ENCODE data around the gene TNS3. TPM values are rescaled to one million over a fixed set of nuclear protein-coding genes. Genes with fewer than 3 reads are reported as not detected.

Gene TNS3
- polyA plus RNA-seq, 6 donors from 2014 or later = 1.5 to 6.3 (median 4.8) TPM

- Mint-ChIP-seq H3K9me3 (no peaks in the 10 kb centered on the region), H3K27ac (no peak overlapping the region), H3K4me1 (peaks cover 0 to 3% (median 0%) of the 10 kb centered on the region in 3 donors), H3K27me3 (no peaks in the 10 kb centered on the region), H3K36me3 (peaks cover 0 to 8% of the 10 kb centered on the region in 2 donors), H3K4me3 (no peak overlapping the region)
- DNase-seq (no peak), ATAC-seq (ENCODE audit: low read depth in 2 of 2) (no peak)
Measured at GRCh38 chr7:47362984-47363383, 218.9 kb downstream of the TNS3 start.

DNA sequence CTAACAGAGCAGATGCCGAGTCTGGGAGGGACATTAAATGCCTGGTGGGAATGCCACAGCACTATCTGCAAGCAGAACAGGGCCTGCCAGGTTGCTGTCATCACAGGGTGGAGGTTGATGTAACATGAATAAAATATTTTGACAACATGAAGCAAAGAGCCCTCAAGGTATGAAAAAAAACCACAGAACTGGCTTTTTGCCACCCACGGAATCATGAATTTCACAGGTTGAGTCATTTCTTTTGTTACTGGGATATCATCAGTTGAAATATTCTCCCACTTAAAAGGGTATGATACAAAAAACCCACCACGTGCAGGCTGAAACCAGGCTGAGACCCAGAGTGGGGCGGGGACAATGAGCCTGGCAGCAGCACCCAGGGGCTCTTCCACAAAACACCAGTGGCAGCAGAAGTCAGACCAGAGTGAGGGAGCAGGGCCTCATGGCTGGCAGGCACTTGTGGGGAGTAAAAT, 220.1 kb downstream of the TNS3 start:
- ATAC-seq (ENCODE audit: low read depth in 2 of 2) (no peak), DNase-seq (no peak)
- no peaks in the 10 kb centered on the region for H3K4me1 Mint-ChIP-seq
- no peak overlapping the region for H3K27ac Mint-ChIP-seq
- H3K27me3 Mint-ChIP-seq = no peaks in the 10 kb centered on the region
- no peaks in the 10 kb centered on the region for H3K36me3 Mint-ChIP-seq
- H3K9me3 Mint-ChIP-seq = no peaks in the 10 kb centered on the region
- H3K4me3 Mint-ChIP-seq = no peak overlapping the region

GRCh38 chr7:47361236-47361635, 220.7 kb downstream of the TNS3 start:
- no peak for ATAC-seq (ENCODE audit: low read depth in 2 of 2)
- Mint-ChIP-seq H3K4me3 (no peak overlapping the region), H3K27me3 (no peaks in the 10 kb centered on the region), H3K36me3 (no peaks in the 10 kb centered on the region), H3K4me1 (no peaks in the 10 kb centered on the region), H3K9me3 (no peaks in the 10 kb centered on the region), H3K27ac (no peak overlapping the region)
- no peak for DNase-seq

- no peaks in the 10 kb centered on the region for H3K4me1 Mint-ChIP-seq
- ATAC-seq (ENCODE audit: low read depth in 2 of 2) = no peak
- no peaks in the 10 kb centered on the region for H3K27me3 Mint-ChIP-seq
- no peak overlapping the region for H3K4me3 Mint-ChIP-seq
- no peak overlapping the region for H3K27ac Mint-ChIP-seq
- DNase-seq = no peak
- H3K36me3 Mint-ChIP-seq = no peaks in the 10 kb centered on the region
- no peaks in the 10 kb centered on the region for H3K9me3 Mint-ChIP-seq
Measured at GRCh38 chr7:47360301-47360900, 221.5 kb downstream of the TNS3 start.

DNA sequence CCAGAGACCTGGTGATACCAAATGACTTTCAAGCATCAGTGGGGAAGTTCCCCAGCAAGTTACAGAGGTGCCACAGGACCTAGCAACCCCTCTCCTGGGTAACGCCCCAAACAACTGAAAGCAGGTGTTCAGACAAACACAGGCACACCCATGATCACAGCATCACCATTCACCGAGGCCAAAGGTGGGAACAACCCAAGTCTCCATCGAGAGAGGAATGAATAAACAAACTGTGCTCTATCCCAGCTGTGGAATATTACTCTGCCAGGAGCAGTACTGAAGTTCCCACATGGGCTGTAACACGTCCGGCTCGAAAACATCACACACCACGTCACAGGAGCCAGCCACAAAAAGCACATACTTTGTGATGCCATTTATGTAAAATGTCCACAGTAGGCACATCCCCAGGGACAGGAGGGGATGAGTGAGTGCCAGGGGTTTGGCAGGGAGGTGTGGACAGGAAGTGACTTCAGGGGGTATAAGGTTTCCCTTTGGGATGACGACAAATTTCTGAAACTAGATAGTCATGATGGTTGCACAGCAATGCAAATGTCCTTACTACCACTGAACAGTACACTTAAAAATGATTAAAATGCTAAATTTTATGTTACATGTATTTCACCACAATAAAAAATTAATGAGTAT, 222.8 kb downstream of the TNS3 start:
- no peak overlapping the region for H3K27ac Mint-ChIP-seq
- no peaks in the 10 kb centered on the region for H3K36me3 Mint-ChIP-seq
- H3K4me3 Mint-ChIP-seq = no peak overlapping the region
- no peaks in the 10 kb centered on the region for H3K27me3 Mint-ChIP-seq
- no peak for DNase-seq
- no peak for ATAC-seq (ENCODE audit: low read depth in 2 of 2)
- H3K4me1 Mint-ChIP-seq = no peaks in the 10 kb centered on the region
- no peaks in the 10 kb centered on the region for H3K9me3 Mint-ChIP-seq

DNA sequence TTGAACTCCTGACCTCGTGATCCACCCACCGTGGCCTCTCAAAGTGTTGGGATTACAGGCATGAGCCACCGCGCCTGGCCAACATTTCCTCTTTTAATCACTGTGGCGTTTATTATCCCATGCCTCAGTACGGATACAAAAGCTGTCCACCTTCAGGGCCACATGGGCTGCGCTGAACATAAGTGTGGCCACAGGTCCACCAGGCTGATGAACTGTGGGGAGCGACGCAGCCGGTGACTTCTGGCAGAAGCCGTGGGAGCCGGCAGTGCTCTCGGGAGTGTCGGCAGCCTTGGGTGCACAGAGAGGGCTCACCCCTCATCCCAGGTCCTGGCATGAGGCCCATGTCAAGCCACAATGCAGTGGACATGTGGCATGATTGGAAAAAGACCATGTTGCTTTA, 223.6 kb downstream of the TNS3 start:
- H3K27me3 Mint-ChIP-seq = no peaks in the 10 kb centered on the region
- no peak overlapping the region for H3K4me3 Mint-ChIP-seq

GRCh38 chr7:47357863-47358262, 224.0 kb downstream of the TNS3 start:
- Mint-ChIP-seq H3K4me3 (peak overlapping the region in 1 of 8 donors; percentile 62), H3K9me3 (no peaks in the 10 kb centered on the region), H3K4me1 (peaks cover 0 to 2% (median 0%) of the 10 kb centered on the region in 3 donors), H3K27ac (no peak overlapping the region), H3K36me3 (no peaks in the 10 kb centered on the region), H3K27me3 (no peaks in the 10 kb centered on the region)
- no peak for DNase-seq
- ATAC-seq (ENCODE audit: low read depth in 2 of 2) = no peak

More for the DNA sequence above, 223.6 kb downstream of the TNS3 start:
- no peak for DNase-seq
- no peak overlapping the region for H3K27ac Mint-ChIP-seq
- H3K4me1 Mint-ChIP-seq = peaks cover 0 to 2% (median 0%) of the 10 kb centered on the region in 3 donors
- ATAC-seq (ENCODE audit: low read depth in 2 of 2) = no peak
- H3K36me3 Mint-ChIP-seq = no peaks in the 10 kb centered on the region
- H3K9me3 Mint-ChIP-seq = no peaks in the 10 kb centered on the region

DNA sequence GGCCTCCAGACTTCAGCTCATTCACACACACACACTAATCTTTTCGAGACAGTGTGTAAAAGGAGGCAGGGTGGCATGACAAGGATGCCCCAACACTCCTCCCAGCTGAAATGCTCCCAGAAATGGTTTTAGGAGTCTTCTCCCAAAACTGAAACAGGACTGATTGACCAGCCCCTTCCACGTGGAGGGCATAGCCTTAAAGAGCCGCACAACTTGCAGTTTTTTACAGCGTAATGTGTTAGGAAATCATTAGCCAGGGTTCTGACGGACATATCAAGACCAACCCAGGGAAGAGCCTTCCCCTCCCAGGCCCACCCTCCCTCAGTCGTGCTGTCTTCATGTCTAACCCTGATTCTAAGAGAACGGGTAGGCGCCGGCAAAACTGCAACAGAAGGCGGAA, 224.6 kb downstream of the TNS3 start:
- Mint-ChIP-seq H3K27me3 (no peaks in the 10 kb centered on the region), H3K4me3 (no peak overlapping the region), H3K4me1 (peaks cover 0 to 2% (median 0%) of the 10 kb centered on the region in 3 donors), H3K9me3 (no peaks in the 10 kb centered on the region), H3K36me3 (no peaks in the 10 kb centered on the region), H3K27ac (no peak overlapping the region)
- no peak for ATAC-seq (ENCODE audit: low read depth in 2 of 2)
- no peak for DNase-seq

DNA sequence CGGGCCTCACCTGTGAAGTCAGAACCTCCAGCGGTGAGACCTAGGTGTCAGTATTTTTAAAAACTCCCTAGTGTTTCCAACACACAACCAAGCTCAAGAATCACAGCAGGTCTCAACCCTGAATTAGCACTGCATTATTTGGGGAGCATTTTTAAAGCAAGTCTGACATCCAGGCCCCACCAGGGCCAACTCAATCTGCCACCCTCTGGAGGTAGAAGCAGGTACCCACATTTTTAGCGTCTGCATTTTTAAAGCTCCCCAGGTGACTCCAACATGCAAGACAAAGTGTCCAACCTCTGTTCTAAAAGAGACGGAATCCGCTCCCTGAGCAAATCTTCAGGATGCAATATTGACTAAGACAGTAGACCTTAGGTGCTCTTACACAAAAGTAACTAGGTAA, 225.7 kb downstream of the TNS3 start:
- H3K36me3 Mint-ChIP-seq = no peaks in the 10 kb centered on the region
- H3K4me1 Mint-ChIP-seq = peaks cover 0 to 2% (median 0%) of the 10 kb centered on the region in 3 donors
- H3K9me3 Mint-ChIP-seq = no peaks in the 10 kb centered on the region
- ATAC-seq (ENCODE audit: low read depth in 2 of 2) (no peak), DNase-seq (no peak)
- no peak overlapping the region for H3K27ac Mint-ChIP-seq
- H3K4me3 Mint-ChIP-seq = no peak overlapping the region
- H3K27me3 Mint-ChIP-seq = no peaks in the 10 kb centered on the region

DNA sequence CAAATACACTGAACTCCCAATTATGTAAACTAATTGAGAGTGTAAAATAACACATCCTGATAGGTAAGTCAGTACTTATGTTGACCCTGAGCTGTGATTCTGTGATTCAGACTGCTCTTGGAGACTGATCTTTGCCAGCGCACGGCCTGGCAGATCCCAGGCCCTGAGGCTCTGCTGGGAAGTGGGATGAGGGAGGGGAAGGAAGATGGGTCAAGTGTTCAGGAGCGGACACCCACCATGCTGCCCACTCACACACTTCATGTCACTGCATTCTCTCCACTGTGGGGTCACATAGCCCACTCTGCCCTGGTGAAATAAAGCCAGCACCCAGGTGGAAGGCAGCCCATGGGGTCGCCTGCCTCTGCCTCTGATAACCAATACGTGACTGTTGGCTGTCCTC, 226.2 kb downstream of the TNS3 start:
- DNase-seq = no peak
- no peaks in the 10 kb centered on the region for H3K9me3 Mint-ChIP-seq
- no peak for ATAC-seq (ENCODE audit: low read depth in 2 of 2)
- peaks cover 0 to 2% (median 0%) of the 10 kb centered on the region in 3 donors for H3K4me1 Mint-ChIP-seq
- H3K4me3 Mint-ChIP-seq = no peak overlapping the region
- H3K36me3 Mint-ChIP-seq = no peaks in the 10 kb centered on the region
- no peaks in the 10 kb centered on the region for H3K27me3 Mint-ChIP-seq
- peak overlapping the region in 2 of 6 donors; percentile 64 to 87 for H3K27ac Mint-ChIP-seq

GRCh38 chr7:47354831-47355541, 226.9 kb downstream of the TNS3 start:
- peaks cover 0 to 2% (median 0%) of the 10 kb centered on the region in 3 donors for H3K4me1 Mint-ChIP-seq
- DNase-seq (no peak), ATAC-seq (ENCODE audit: low read depth in 2 of 2) (no peak)
- H3K4me3 Mint-ChIP-seq = no peak overlapping the region
- no peaks in the 10 kb centered on the region for H3K9me3 Mint-ChIP-seq
- no peaks in the 10 kb centered on the region for H3K36me3 Mint-ChIP-seq
- H3K27me3 Mint-ChIP-seq = no peaks in the 10 kb centered on the region
- H3K27ac Mint-ChIP-seq = no peak overlapping the region

DNA sequence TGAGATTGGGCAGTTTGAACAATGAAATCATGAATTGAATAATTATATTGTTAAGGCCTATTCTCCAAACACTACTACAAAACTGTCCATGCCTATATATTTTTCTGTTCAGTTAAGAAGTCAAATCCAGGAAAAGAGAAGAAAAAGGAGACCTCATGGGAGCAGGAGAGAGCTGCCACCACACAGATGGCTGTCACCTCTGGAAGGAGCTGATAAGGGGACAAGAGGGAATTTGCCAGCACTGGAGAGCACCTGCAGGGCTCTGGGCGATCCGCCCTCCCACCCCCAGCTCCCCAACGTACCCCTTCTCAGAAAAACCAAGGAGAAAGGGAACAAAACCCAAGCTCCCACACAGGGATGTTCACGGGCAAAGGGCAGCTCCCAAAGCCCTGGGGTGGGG, 227.8 kb downstream of the TNS3 start:
- Mint-ChIP-seq H3K27me3 (no peaks in the 10 kb centered on the region), H3K9me3 (no peaks in the 10 kb centered on the region), H3K4me3 (no peak overlapping the region), H3K36me3 (no peaks in the 10 kb centered on the region), H3K4me1 (peaks cover 0 to 2% (median 0%) of the 10 kb centered on the region in 3 donors), H3K27ac (no peak overlapping the region)
- no peak for ATAC-seq (ENCODE audit: low read depth in 2 of 2)
- no peak for DNase-seq

DNA sequence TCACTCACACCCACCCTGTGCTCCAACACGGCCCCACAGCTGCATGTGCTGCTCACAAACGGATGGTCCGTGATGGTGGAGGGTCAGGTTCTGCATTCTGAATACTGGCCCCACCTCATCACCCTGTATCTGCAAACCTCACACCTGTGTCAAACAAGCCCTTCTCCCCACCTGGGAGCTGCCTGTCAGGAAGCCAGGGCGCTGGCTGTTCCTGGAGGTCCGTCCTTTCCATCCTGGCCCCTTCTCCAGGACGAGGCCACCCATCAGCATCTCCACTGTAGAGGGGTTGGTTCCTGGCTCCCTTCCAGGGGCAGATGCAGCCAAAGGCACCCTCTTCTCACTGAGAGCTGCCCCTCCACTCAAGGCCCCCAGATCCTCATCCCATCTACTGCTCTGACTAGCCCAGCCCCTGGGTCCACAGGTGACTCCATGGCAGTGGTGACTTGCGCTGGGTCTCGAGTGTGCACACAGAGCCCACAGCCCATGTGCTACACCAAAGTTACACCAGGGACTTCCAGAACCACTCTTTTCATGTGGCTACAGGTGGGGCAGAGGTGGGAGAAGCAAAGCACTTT, 229.4 kb downstream of the TNS3 start:
- Mint-ChIP-seq H3K4me1 (peaks cover 0 to 2% (median 0%) of the 10 kb centered on the region in 3 donors), H3K36me3 (no peaks in the 10 kb centered on the region), H3K27ac (no peak overlapping the region), H3K9me3 (no peaks in the 10 kb centered on the region), H3K4me3 (no peak overlapping the region), H3K27me3 (no peaks in the 10 kb centered on the region)
- ATAC-seq (ENCODE audit: low read depth in 2 of 2) = no peak
- DNase-seq = no peak

Data from naive B cell (primary cell).